Endothelial cell of umbilical vein (primary cell): ENCODE measurements around the gene OCA2. TPM values are rescaled to one million over a fixed set of nuclear protein-coding genes. Genes with fewer than 3 reads are reported as not detected.

Source experiments
- BruUV-seq: library from RNA; stranded (reverse); fragments of 400-500 nt; replicated peaks from 2 replicates; lab custom pipeline; 2021; lab: Mats Ljungman, UMichigan
- CTCF ChIA-PET: fragments of 300-600, 350-600 bp; sonication (Branson Sonifier 250); formaldehyde crosslinking; loops from one replicate; lab custom pipeline; 2021; ENCODE audit warnings: antibody characterized with exemption, inconsistent platforms; lab: Charles Lee
- POLR2A ChIA-PET: fragments of 300-600, 350-600 bp; sonication (Branson Sonifier 250); formaldehyde crosslinking; loops from one replicate; lab custom pipeline; 2021; ENCODE audit warnings: antibody characterized with exemption, inconsistent platforms; lab: Charles Lee
- DNase-seq: peaks from one replicate; pipeline ENCODE4 v3.0.0-alpha.2; 2011; ENCODE audit warnings: low read depth, low spot score
- FAIRE-seq: peaks from 2 replicates; lab custom pipeline; 2011; peaks lifted over from hg19 to GRCh38; lab: Jason Lieb, UNC
- H2AFZ ChIP-seq: 2 replicates; pipeline ENCODE4 v1.6.0; 2012; ENCODE audit warnings: low read depth, low read length, control low read depth, inconsistent platforms
- H3K27ac ChIP-seq: 2 replicates; pipeline ENCODE4 v1.5.1; 2011; ENCODE audit warnings: low read depth, mild to moderate bottlenecking, control low read depth, low read length, moderate library complexity; ENCODE audit not compliant: insufficient read depth
- H3K27me3 ChIP-seq, 2 experiments: 2 replicates each; pipeline versions ENCODE4 v1.6.0 to v1.6.1; 2011; ENCODE audit warnings: low read length in 2 of 2, mixed read lengths in 1 of 2; ENCODE audit not compliant: control insufficient read depth in 2 of 2, insufficient read depth in 2 of 2
- H3K36me3 ChIP-seq, 2 experiments: 2 replicates in 1 of 2; 3 replicates in 1 of 2; pipeline ENCODE4 v1.5.1; 2011; ENCODE audit warnings: low read length in 2 of 2, mild to moderate bottlenecking in 1 of 2, moderate library complexity in 1 of 2; ENCODE audit not compliant: control insufficient read depth in 2 of 2, insufficient read depth in 2 of 2; ENCODE audit errors: extremely low read depth in 1 of 2
- H3K4me1 ChIP-seq: 3 replicates; pipeline ENCODE4 v1.5.1; 2011; ENCODE audit warnings: mild to moderate bottlenecking, low read length; ENCODE audit not compliant: control insufficient read depth, insufficient read depth; ENCODE audit errors: extremely low read depth
- H3K4me2 ChIP-seq: 2 replicates; pipeline ENCODE4 v1.6.1; 2011; ENCODE audit warnings: low read length, control low read depth, mixed read lengths; ENCODE audit not compliant: insufficient read depth
- H3K4me3 ChIP-seq, 3 experiments: fragments of 200-600 bp in 1 of 3; sonication (generic), shearing (Covaris generic) in 1 of 3; replicated peaks in 1 of 3; 2 replicates each; pipeline ENCODE4 v1.5.1; 2011 to 2016; ENCODE audit warnings: control low read depth in 3 of 3, low read length in 3 of 3, mild to moderate bottlenecking in 2 of 3, inconsistent platforms in 1 of 3, low read depth in 1 of 3, moderate library complexity in 1 of 3; ENCODE audit not compliant: insufficient read depth in 1 of 3
- H3K79me2 ChIP-seq: 2 replicates; pipeline ENCODE4 v1.6.0; 2012; ENCODE audit warnings: low read length, inconsistent platforms; ENCODE audit not compliant: control insufficient read depth, insufficient read depth
- H3K9ac ChIP-seq: replicated peaks from 2 replicates; pipeline ENCODE3; 2011; ENCODE audit warnings: low read length, control low read depth; ENCODE audit not compliant: insufficient read depth; ENCODE audit errors: extremely low read depth
- H3K9me1 ChIP-seq: replicated peaks from 3 replicates; pipeline ENCODE4 v1.6.0; 2011; ENCODE audit warnings: mild to moderate bottlenecking, low read length; ENCODE audit not compliant: control insufficient read depth, insufficient read depth; ENCODE audit errors: extremely low read depth
- H3K9me3 ChIP-seq: replicated peaks from 2 replicates; pipeline ENCODE4 v1.5.1; 2012; ENCODE audit warnings: low read length, inconsistent platforms; ENCODE audit not compliant: control insufficient read depth, insufficient read depth
- H4K20me1 ChIP-seq: replicated peaks from 2 replicates; pipeline ENCODE3; 2011; ENCODE audit warnings: mild to moderate bottlenecking, low read length; ENCODE audit not compliant: control insufficient read depth, insufficient read depth; ENCODE audit errors: extremely low read depth
- EZH2 ChIP-seq: IDR thresholded peaks from 2 replicates; pipeline ENCODE4 v1.6.1; 2012; ENCODE audit warnings: borderline replicate concordance, low read depth, mild to moderate bottlenecking, moderate library complexity, low read length, inconsistent platforms; ENCODE audit not compliant: severe bottlenecking
- FOS ChIP-seq: IDR thresholded peaks from 2 replicates; pipeline ENCODE4 v1.6.1; 2011; ENCODE audit warnings: mild to moderate bottlenecking, low read length, moderate library complexity, borderline replicate concordance; ENCODE audit not compliant: insufficient read depth
- GATA2 ChIP-seq: IDR thresholded peaks from 2 replicates; pipeline ENCODE4 v1.7.0; 2011; ENCODE audit warnings: low read depth, mild to moderate bottlenecking, moderate library complexity, mixed read lengths, low read length; ENCODE audit not compliant: insufficient read length, insufficient read depth
- JUN ChIP-seq: IDR thresholded peaks from 2 replicates; pipeline ENCODE4 v1.6.1; 2011; ENCODE audit warnings: borderline replicate concordance, low read depth; ENCODE audit not compliant: insufficient read length, insufficient read depth
- MYC ChIP-seq: IDR thresholded peaks from one replicate; pipeline ENCODE4 v1.6.1; 2011; ENCODE audit warnings: mild to moderate bottlenecking, low read depth, low read length
- POLR2A ChIP-seq: IDR thresholded peaks from 2 replicates; pipeline ENCODE4 v1.6.1; 2012; ENCODE audit warnings: low read depth, mild to moderate bottlenecking, control low read depth, low read length
- POLR2AphosphoS5 ChIP-seq: IDR thresholded peaks from 2 replicates; pipeline ENCODE4 v1.6.1; 2012; ENCODE audit warnings: low read depth, mild to moderate bottlenecking, control low read depth, low read length, moderate library complexity; ENCODE audit not compliant: insufficient read depth
- dilution Hi-C: fragments of 300-500 bp; cut with MboI; formaldehyde crosslinking; loops from one replicate; pipeline ENCODE4 v1.15.0; 2019; ENCODE audit warnings: low sequenced_read_pairs; ENCODE audit not compliant: extremely low pct_ligation_motif_present
- intact Hi-C: fragments of 100-400 bp; cut with micrococcal nuclease; formaldehyde crosslinking; loops from one replicate; pipeline ENCODE4 v1.10.0; 2022
- polyA plus RNA-seq, 4 experiments: library from polyadenylated mRNA; depleted of rRNA in 3 of 4; stranded (reverse) in 3 of 4; unstranded in 1 of 4; fragments of >200 nt; gene quantifications; 2 replicates each; pipeline versions ENCODE4 v1.2.1 to v1.2.3, GENCODE V29; 2011 to 2012; ENCODE audit warnings: missing spikeins in 1 of 4
- total RNA-seq: library from RNA; stranded (reverse); gene quantifications from 2 replicates; pipeline ENCODE4 v1.2.3, GENCODE V29; 2021
- TF ChIP-seq, protein P1 (sequence below): IDR thresholded peaks from 2 replicates; pipeline ENCODE4 v1.6.1; 2011; ENCODE audit not compliant: insufficient read depth, insufficient read length
- TF ChIP-seq, protein P2 (sequence below), 2 donors: IDR thresholded peaks; 1 replicate in 1 of 2; 2 replicates in 1 of 2; pipeline ENCODE4 v1.5.1; 2011; ENCODE audit warnings: low read length in 2 of 2, mild to moderate bottlenecking in 2 of 2, moderate library complexity in 2 of 2, control low read depth in 1 of 2, inconsistent platforms in 1 of 2, low read depth in 1 of 2; ENCODE audit not compliant: insufficient read depth in 1 of 2; ENCODE audit errors: extremely low read depth in 1 of 2

Gene OCA2
- total and polyA plus RNA-seq, 2 donors (not counting 3 experiments of a cell fraction or from before 2014, with no cell fraction given) = not detected

DNA sequence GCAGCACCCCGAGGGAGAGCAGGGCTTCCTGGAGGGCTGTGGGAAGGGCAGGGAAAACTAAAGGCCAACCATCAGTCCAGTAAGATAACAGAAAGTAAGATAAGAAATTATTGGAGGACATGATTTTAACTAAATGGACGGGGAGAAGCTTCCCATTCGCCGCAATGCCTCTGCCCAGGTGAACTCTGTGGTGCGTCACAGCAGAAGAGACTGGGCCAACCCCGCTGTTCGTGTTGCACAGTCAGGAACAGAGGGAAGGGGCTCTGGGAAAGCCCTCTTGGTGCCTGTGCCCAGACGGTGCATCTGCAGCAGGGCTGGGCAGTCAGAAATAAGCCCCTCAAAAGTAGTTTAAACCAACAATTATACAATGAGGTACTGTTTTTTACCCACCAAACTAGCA, 284.1 kb downstream of the OCA2 start:
- no TSS peak for BruUV-seq

More for the DNA sequence above, 284.1 kb downstream of the OCA2 start:
- DNase-seq = no peak
- Histone ChIP-seq H3K4me2 (no peak overlapping the region), H3K9me1 (no peaks in the 10 kb centered on the region), H3K4me3 (no peak overlapping the region), H3K9me3 (peaks cover 10% of the 10 kb centered on the region), H3K36me3 (no peaks in the 10 kb centered on the region), H4K20me1 (no peaks in the 10 kb centered on the region), H3K27me3 (no peaks in the 10 kb centered on the region), H3K27ac (no peak overlapping the region), H3K79me2 (no peaks in the 10 kb centered on the region), H3K9ac (no peak overlapping the region), H3K4me1 (no peaks in the 10 kb centered on the region), H2AFZ (no peak overlapping the region)
- intact Hi-C loops = no loop called here
- no peak for TF ChIP-seq POLR2A
- TF ChIP-seq POLR2AphosphoS5 = no peak
- TF ChIP-seq FOS = no peak
- no peak for TF ChIP-seq EZH2
- TF ChIP-seq, protein P1, sequence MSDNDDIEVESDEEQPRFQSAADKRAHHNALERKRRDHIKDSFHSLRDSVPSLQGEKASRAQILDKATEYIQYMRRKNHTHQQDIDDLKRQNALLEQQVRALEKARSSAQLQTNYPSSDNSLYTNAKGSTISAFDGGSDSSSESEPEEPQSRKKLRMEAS = no peak
- TF ChIP-seq, protein P2, sequence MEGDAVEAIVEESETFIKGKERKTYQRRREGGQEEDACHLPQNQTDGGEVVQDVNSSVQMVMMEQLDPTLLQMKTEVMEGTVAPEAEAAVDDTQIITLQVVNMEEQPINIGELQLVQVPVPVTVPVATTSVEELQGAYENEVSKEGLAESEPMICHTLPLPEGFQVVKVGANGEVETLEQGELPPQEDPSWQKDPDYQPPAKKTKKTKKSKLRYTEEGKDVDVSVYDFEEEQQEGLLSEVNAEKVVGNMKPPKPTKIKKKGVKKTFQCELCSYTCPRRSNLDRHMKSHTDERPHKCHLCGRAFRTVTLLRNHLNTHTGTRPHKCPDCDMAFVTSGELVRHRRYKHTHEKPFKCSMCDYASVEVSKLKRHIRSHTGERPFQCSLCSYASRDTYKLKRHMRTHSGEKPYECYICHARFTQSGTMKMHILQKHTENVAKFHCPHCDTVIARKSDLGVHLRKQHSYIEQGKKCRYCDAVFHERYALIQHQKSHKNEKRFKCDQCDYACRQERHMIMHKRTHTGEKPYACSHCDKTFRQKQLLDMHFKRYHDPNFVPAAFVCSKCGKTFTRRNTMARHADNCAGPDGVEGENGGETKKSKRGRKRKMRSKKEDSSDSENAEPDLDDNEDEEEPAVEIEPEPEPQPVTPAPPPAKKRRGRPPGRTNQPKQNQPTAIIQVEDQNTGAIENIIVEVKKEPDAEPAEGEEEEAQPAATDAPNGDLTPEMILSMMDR (IDR thresholded peaks at IDR 0.05; ENCODE audit: extremely low read depth in 1 of 2, insufficient read depth in 1 of 2, low read depth in 1 of 2, low read length in 2 of 2) = no peak
- TF ChIP-seq MYC = no peak
- TF ChIP-seq JUN = no peak
- TF ChIP-seq GATA2 = no peak
- dilution Hi-C loops = no loop called here
- FAIRE-seq = no peak
- ChIA-PET CTCF (no interaction called here), POLR2A (no interaction called here)
